NCI-H2107 treated with DMSO at 0.1 percent for 48 hours (cell line): ENCODE measurements around the gene SCD.

Source experiments
- DNase-seq: peaks from one replicate; lab custom pipeline; 2025; ENCODE audit not compliant: unreplicated experiment; lab: John Stamatoyannopoulos, UW

SCD gene

GRCh38 chr10:100391163-100392002, 44.4 kb downstream of the SCD start:
- DNase-seq, result no peak

- DNase-seq, result no peak
These were observed 45.6 kb downstream of the SCD start for GRCh38 chr10:100392686-100393003.

GRCh38 chr10:100395626-100396025, 48.6 kb downstream of the SCD start:
- DNase-seq, result no peak

GRCh38 chr10:100396605-100397004, 49.6 kb downstream of the SCD start:
- no peak for DNase-seq

- no peak for DNase-seq
These were observed 54.7 kb downstream of the SCD start for GRCh38 chr10:100401631-100402328.

GRCh38 chr10:100403734-100404133, 56.7 kb downstream of the SCD start:
- no peak for DNase-seq

- DNase-seq, result no peak
These were observed 66.1 kb downstream of the SCD start for GRCh38 chr10:100413173-100413572.
